HG03025 (cell line): ENCODE measurements around the gene CSMD2.

Experiments used
- ATAC-seq: cut with Tn5 transposase; IDR thresholded peaks from one replicate; pipeline ENCODE4 v1.9.1; 2021; ENCODE audit warnings: mild to moderate bottlenecking, moderate library complexity; ENCODE audit not compliant: unreplicated experiment, low FRiP score

The CSMD2 gene

GRCh38 chr1:33875862-33876261 lies 289.2 kb downstream of the CSMD2 start:
- ATAC-seq = no peak

GRCh38 chr1:33874636-33875035 lies 290.4 kb downstream of the CSMD2 start:
- no peak for ATAC-seq

GRCh38 chr1:33872683-33873082 lies 292.3 kb downstream of the CSMD2 start:
- ATAC-seq = no peak

GRCh38 chr1:33872275-33872674 lies 292.8 kb downstream of the CSMD2 start:
- no peak for ATAC-seq

- ATAC-seq = no peak
Observed at GRCh38 chr1:33867684-33868083, 297.3 kb downstream of the CSMD2 start.

GRCh38 chr1:33866281-33866680 lies 298.7 kb downstream of the CSMD2 start:
- no peak for ATAC-seq

GRCh38 chr1:33864460-33865389 lies 300.3 kb downstream of the CSMD2 start:
- ATAC-seq = no peak

- no peak for ATAC-seq
Observed at GRCh38 chr1:33863779-33864178, 301.3 kb downstream of the CSMD2 start, which contains the start of gene HMGB4. TSS of gene HMGB4 (plus strand) at chr1:33864079. CDS start at chr1:33864192, 113 bp downstream.

GRCh38 chr1:33860671-33861070 lies 304.4 kb downstream of the CSMD2 start:
- ATAC-seq = no peak

- ATAC-seq = no peak
Observed at GRCh38 chr1:33854091-33854490, 310.9 kb downstream of the CSMD2 start.

- no peak for ATAC-seq
Observed at GRCh38 chr1:33853431-33853830, 311.6 kb downstream of the CSMD2 start.

GRCh38 chr1:33852711-33853110 lies 312.3 kb downstream of the CSMD2 start:
- ATAC-seq = no peak

GRCh38 chr1:33850481-33850880 lies 314.5 kb downstream of the CSMD2 start:
- ATAC-seq = no peak

GRCh38 chr1:33849211-33849610 lies 315.8 kb downstream of the CSMD2 start:
- ATAC-seq = no peak

GRCh38 chr1:33848205-33848937 lies 316.7 kb downstream of the CSMD2 start:
- ATAC-seq = no peak

- no peak for ATAC-seq
Observed at GRCh38 chr1:33846861-33847260, 318.2 kb downstream of the CSMD2 start.

- ATAC-seq = no peak
Observed at GRCh38 chr1:33844166-33844565, 320.9 kb downstream of the CSMD2 start.

GRCh38 chr1:33842348-33842747 lies 322.7 kb downstream of the CSMD2 start:
- ATAC-seq = no peak

GRCh38 chr1:33841494-33841893 lies 323.5 kb downstream of the CSMD2 start:
- no peak for ATAC-seq

- no peak for ATAC-seq
Observed at GRCh38 chr1:33837635-33838034, 327.4 kb downstream of the CSMD2 start.

- ATAC-seq = no peak
Observed at GRCh38 chr1:33836911-33837310, 328.1 kb downstream of the CSMD2 start.

- ATAC-seq = no peak
Observed at GRCh38 chr1:33828654-33829053, 336.4 kb downstream of the CSMD2 start.
